ENCODE measurements around the gene PSMB5.

Gene PSMB5

DNA sequence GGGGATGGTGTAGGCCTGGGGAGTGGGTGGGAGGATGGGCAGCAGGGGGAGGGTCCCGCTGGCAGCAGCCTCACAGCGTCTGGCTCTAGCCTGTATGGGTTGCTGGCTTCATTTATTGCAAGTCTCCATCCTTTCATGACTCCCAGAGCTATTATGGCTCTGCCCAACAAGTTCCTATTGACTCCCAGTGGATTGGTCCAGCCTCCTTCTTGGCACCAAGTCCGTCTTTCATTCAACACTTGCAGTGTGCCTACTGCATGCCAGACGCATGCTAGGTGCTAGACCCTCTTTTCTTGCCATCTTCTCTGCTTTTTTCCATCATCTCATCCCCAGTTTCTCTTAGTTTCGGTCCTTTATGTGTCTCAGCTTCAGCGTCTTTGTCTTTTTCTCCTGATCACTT is 8.4 kb upstream of the PSMB5 start:
- no CpG with 5 or more reads among the region's 6 CpGs for WGBS (ENCODE audit: insufficient coverage, insufficient read length)
- no peak for DNase-seq (ENCODE audit: low read depth, low spot score)
- no peaks in the 10 kb centered on the region for H3K27me3 ChIP-seq (ENCODE audit: control insufficient read depth, insufficient read depth, low read length)
- no peaks in the 10 kb centered on the region for H3K9me3 ChIP-seq (ENCODE audit: control insufficient read depth, insufficient read depth, low read length)
- H3K4me3 ChIP-seq (ENCODE audit: low read length): no peak overlapping the region
- no peaks in the 10 kb centered on the region for H3K36me3 ChIP-seq (ENCODE audit: control insufficient read depth, insufficient read depth, low read length)
- H3K4me1 ChIP-seq (ENCODE audit: control insufficient read depth, insufficient read depth, low read length): no peaks in the 10 kb centered on the region
- H3K27ac ChIP-seq (ENCODE audit: low read length): no peak overlapping the region

DNA sequence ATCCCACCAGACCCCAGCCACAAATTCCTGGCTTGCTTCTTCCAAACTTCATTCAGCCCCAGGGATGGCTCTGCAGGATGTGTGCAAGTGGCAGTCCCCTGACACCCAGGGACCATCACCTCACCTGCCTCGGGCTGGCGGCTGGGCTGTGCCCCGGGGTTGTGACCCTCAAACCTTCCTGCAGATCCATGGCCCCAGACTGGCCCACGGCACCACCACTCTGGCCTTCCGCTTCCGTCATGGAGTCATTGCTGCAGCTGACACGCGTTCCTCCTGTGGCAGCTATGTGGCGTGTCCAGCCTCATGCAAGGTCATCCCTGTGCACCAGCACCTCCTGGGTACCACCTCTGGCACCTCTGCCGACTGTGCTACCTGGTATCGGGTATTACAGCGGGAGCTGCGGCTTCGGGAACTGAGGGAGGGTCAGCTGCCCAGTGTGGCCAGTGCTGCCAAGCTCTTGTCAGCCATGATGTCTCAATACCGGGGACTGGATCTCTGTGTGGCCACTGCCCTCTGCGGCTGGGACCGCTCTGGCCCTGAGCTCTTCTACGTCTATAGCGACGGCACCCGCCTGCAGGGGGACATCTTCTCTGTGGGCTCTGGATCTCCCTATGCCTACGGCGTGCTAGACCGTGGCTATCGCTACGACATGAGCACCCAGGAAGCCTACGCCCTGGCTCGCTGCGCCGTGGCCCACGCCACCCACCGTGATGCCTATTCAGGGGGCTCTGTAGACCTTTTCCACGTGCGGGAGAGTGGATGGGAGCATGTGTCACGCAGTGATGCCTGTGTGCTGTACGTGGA is 7.7 kb upstream of the PSMB5 start, which contains the start of gene PSMB11:
Gene PSMB11, plus strand, starts transcription at position 51 of the 804 bp plus-strand sequence. Its CDS starts 14 bp downstream, at position 65.
- WGBS (ENCODE audit: insufficient coverage, insufficient read length): no CpG with 5 or more reads among the region's 36 CpGs
- no peaks in the 10 kb centered on the region for H3K9me3 ChIP-seq (ENCODE audit: control insufficient read depth, insufficient read depth, low read length)
- H3K27ac ChIP-seq (ENCODE audit: low read length): no peak within 1 kb of the TSS
- H3K4me1 ChIP-seq (ENCODE audit: control insufficient read depth, insufficient read depth, low read length): no peaks in the 10 kb centered on the region
- no peak for DNase-seq (ENCODE audit: low read depth, low spot score)
- no peak within 1 kb of the TSS for H3K4me3 ChIP-seq (ENCODE audit: low read length)
- no peaks in the 10 kb centered on the region for H3K36me3 ChIP-seq (ENCODE audit: control insufficient read depth, insufficient read depth, low read length)
- H3K27me3 ChIP-seq (ENCODE audit: control insufficient read depth, insufficient read depth, low read length): no peaks in the 10 kb centered on the region

DNA sequence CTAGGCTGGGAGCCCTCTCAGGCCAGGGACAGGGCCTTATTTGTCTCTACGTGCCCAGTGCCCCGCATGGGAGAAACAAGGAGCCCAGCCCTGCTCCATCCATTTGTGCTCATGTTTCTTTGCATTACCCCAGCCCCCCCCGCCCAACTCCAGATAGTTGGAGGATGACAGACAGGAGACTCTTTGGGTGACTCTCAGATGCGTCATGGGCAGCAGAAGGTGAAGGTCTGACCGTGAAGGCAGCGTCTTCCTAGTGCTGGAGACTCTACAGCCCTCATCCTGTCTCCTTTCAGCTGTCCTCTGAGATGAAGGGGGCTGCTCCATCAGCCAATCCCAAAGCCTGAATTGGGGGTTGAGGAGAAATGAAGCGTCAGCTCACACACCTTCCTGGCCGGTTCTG is 7.0 kb upstream of the PSMB5 start:
- no CpG with 5 or more reads among the region's 8 CpGs for WGBS (ENCODE audit: insufficient coverage, insufficient read length)
- Histone ChIP-seq H3K4me1 (ENCODE audit: control insufficient read depth, insufficient read depth, low read length) (no peaks in the 10 kb centered on the region), H3K27ac (ENCODE audit: low read length) (no peak overlapping the region), H3K36me3 (ENCODE audit: control insufficient read depth, insufficient read depth, low read length) (no peaks in the 10 kb centered on the region), H3K27me3 (ENCODE audit: control insufficient read depth, insufficient read depth, low read length) (no peaks in the 10 kb centered on the region), H3K9me3 (ENCODE audit: control insufficient read depth, insufficient read depth, low read length) (no peaks in the 10 kb centered on the region), H3K4me3 (ENCODE audit: low read length) (no peak overlapping the region)
- DNase-seq (ENCODE audit: low read depth, low spot score): no peak

DNA sequence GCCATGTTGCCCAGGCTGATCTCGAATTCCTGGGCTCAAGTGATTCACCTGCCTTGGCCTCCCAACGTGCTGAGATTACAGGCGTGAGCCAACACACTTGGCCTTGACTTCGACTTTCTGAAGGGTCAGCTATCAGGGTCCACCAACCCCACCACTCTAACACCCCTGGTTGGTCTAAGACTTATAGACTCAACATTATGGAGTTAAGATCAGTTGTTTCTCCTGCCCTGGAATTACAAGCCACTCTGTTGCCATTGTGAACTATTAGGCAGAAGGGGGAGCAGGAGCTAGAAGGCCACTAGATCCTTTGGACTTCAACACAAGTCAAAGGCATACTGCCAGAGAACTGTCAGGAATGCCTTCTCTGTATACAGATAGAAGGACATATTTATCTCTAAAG is 5.4 kb upstream of the PSMB5 start:
- WGBS (ENCODE audit: insufficient coverage, insufficient read length): no CpG with 5 or more reads among the region's 4 CpGs
- no peak for DNase-seq (ENCODE audit: low read depth, low spot score)
- Histone ChIP-seq H3K27me3 (ENCODE audit: control insufficient read depth, insufficient read depth, low read length) (no peaks in the 10 kb centered on the region), H3K4me1 (ENCODE audit: control insufficient read depth, insufficient read depth, low read length) (no peaks in the 10 kb centered on the region; the same call in 1 of the 2 replicates), H3K4me3 (ENCODE audit: low read length) (no peak overlapping the region), H3K9me3 (ENCODE audit: control insufficient read depth, insufficient read depth, low read length) (no peaks in the 10 kb centered on the region), H3K27ac (ENCODE audit: low read length) (no peak overlapping the region), H3K36me3 (ENCODE audit: control insufficient read depth, insufficient read depth, low read length) (no peaks in the 10 kb centered on the region)

DNA sequence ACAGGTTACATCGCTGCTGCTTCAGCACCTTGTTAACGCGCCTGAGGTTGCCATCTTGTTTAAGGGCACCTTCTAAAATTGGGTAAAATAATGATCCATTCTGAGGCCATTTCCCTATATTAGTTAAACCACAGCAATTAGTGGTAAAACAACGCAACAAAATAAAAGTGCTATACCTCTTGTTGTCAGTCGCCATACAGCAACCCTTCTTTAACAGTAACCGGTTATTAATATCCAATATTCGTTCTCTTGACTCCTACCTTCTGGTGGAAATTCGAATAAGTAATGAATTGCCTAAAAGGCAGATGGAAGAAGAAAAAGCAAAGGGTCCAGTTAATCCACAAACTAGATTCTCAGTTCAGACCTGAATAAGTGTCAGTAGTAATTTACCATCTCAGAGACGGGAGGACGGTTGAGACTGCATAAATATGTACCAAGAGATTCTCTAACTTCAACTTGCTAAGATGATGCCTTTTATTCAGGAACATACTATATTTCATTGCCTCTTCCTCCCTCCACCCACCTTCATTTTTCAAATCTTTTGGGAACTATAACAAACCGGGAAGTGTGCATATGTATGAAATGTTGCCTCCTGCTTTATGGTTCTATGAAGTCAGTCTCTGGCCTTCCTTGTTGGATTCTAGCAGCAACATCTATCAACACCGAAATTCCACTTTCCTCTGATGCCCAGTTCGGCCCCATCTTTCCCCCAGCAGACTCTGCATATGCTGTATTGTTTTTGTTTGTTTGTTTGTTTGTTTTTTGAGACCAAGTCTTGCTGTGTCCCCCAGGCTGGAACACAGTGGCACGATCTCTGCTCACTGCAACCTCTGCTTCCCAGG is 824 bp upstream of the PSMB5 start:
- H3K4me3 ChIP-seq (ENCODE audit: low read length): peak overlapping the region; percentile 95; the same call in 1 of the 2 replicates

DNA sequence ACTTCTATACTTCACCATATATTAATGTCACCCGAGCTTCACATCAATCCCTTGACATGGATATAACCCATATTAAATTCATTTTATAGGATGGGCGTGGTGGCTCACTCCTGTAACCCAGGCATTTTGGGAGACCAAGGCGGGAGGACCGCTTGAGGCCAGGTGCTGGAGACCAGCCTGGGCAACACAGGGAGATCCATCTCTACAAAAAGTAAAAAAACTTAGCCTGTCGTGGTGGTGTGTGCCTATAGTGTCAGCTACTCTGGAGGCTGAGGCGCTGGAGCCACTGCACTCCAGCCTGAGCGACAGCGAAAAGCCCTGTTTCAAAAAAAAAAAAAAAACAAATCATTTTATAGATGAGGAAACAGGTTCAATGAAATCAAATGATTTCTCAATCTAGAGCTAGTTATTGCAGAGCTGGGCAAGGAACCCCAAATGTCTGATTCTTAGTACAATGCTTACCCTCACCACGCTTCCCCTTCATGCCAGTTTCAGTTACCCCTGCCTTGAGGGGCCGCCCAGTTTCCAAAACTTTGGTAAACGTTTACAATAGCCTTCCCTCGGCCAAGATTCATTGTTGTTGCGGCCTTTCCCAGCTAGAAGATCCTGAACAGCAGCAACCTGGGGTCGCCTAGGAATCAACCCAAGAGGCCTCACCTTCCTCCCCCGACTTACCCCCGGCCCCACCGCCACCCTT is 751 bp downstream of the PSMB5 start:
- 100% methylated on average over 1 of the region's 17 CpGs for WGBS (ENCODE audit: insufficient coverage, insufficient read length)
- peak overlapping the region; percentile 95; the same call in 1 of the 2 replicates for H3K4me3 ChIP-seq (ENCODE audit: low read length)

More for the DNA sequence above, 824 bp upstream of the PSMB5 start:
- no peaks in the 10 kb centered on the region for H3K9me3 ChIP-seq (ENCODE audit: control insufficient read depth, insufficient read depth, low read length)
- no peak overlapping the region for H3K27ac ChIP-seq (ENCODE audit: low read length)
- peaks cover 6% of the 10 kb centered on the region; the same call in 1 of the 2 replicates for H3K36me3 ChIP-seq (ENCODE audit: control insufficient read depth, insufficient read depth, low read length)
- DNase-seq (ENCODE audit: low read depth, low spot score): no peak
- no CpG with 5 or more reads among the region's 14 CpGs for WGBS (ENCODE audit: insufficient coverage, insufficient read length)
- H3K27me3 ChIP-seq (ENCODE audit: control insufficient read depth, insufficient read depth, low read length): no peaks in the 10 kb centered on the region
- no peaks in the 10 kb centered on the region; the same call in 1 of the 2 replicates for H3K4me1 ChIP-seq (ENCODE audit: control insufficient read depth, insufficient read depth, low read length)

DNA sequence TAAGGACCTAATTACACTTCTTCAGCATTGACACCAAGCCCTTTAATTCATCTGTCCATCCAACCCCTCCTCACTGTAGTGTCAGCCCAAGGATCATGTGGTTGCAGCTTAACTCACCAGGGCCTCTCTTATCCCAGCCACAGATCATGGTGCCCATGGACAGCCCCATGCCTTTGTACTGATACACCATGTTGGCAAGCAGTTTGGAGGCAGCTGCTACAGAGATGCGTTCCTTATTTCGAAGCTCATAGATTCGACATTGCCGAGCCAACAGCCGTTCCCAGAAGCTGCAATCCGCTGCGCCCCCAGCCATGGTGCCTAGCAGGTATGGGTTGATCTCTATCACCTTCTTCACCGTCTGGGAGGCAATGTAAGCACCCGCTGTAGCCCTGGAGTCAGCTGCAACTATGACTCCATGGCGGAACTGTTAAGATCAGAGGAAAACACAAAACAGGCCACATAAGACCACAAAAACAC is 1.4 kb downstream of the PSMB5 start:
- no CpG with 5 or more reads among the region's 10 CpGs for WGBS (ENCODE audit: insufficient coverage, insufficient read length)
- Histone ChIP-seq H3K9me3 (ENCODE audit: control insufficient read depth, insufficient read depth, low read length) (no peaks in the 10 kb centered on the region), H3K36me3 (ENCODE audit: control insufficient read depth, insufficient read depth, low read length) (peaks cover 12% of the 10 kb centered on the region; the same call in 1 of the 2 replicates), H3K4me1 (ENCODE audit: control insufficient read depth, insufficient read depth, low read length) (no peaks in the 10 kb centered on the region; the same call in 1 of the 2 replicates), H3K4me3 (ENCODE audit: low read length) (no peak overlapping the region), H3K27me3 (ENCODE audit: control insufficient read depth, insufficient read depth, low read length) (no peaks in the 10 kb centered on the region), H3K27ac (ENCODE audit: low read length) (no peak overlapping the region)
- no peak for DNase-seq (ENCODE audit: low read depth, low spot score)

More for the DNA sequence above, 751 bp downstream of the PSMB5 start:
- no peak for DNase-seq (ENCODE audit: low read depth, low spot score)
- no peaks in the 10 kb centered on the region for H3K27me3 ChIP-seq (ENCODE audit: control insufficient read depth, insufficient read depth, low read length)
- no peaks in the 10 kb centered on the region for H3K9me3 ChIP-seq (ENCODE audit: control insufficient read depth, insufficient read depth, low read length)
- H3K36me3 ChIP-seq (ENCODE audit: control insufficient read depth, insufficient read depth, low read length): peaks cover 9% of the 10 kb centered on the region; the same call in 1 of the 2 replicates
- H3K27ac ChIP-seq (ENCODE audit: low read length): no peak overlapping the region
- H3K4me1 ChIP-seq (ENCODE audit: control insufficient read depth, insufficient read depth, low read length): no peaks in the 10 kb centered on the region; the same call in 1 of the 2 replicates

DNA sequence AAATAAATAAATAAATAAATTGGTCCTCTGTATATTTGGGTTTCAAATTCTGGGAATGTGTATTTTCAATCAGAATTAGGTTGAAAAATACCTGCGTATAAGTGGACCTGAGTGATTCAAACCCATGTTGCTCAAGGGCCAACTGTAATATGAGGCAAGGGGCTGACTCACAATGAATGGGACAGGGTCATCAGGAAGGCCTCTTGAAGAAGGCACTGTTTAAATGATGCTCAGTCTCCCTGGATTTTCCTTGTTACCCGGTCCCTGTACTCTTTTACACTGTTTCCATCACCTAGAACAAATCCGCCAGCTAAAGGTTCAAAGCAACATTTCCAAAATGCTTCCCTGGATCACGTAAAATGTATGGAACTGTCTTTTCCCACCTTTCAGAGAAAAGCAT is 3.8 kb downstream of the PSMB5 start:
- Histone ChIP-seq H3K36me3 (ENCODE audit: control insufficient read depth, insufficient read depth, low read length) (peaks cover 15% of the 10 kb centered on the region), H3K4me3 (ENCODE audit: low read length) (no peak overlapping the region), H3K9me3 (ENCODE audit: control insufficient read depth, insufficient read depth, low read length) (no peaks in the 10 kb centered on the region), H3K27me3 (ENCODE audit: control insufficient read depth, insufficient read depth, low read length) (no peaks in the 10 kb centered on the region), H3K4me1 (ENCODE audit: control insufficient read depth, insufficient read depth, low read length) (no peaks in the 10 kb centered on the region; the same call in 1 of the 2 replicates), H3K27ac (ENCODE audit: low read length) (no peak overlapping the region)
- no peak for DNase-seq (ENCODE audit: low read depth, low spot score)
- WGBS (ENCODE audit: insufficient coverage, insufficient read length): no CpG with 5 or more reads among the region's 4 CpGs

DNA sequence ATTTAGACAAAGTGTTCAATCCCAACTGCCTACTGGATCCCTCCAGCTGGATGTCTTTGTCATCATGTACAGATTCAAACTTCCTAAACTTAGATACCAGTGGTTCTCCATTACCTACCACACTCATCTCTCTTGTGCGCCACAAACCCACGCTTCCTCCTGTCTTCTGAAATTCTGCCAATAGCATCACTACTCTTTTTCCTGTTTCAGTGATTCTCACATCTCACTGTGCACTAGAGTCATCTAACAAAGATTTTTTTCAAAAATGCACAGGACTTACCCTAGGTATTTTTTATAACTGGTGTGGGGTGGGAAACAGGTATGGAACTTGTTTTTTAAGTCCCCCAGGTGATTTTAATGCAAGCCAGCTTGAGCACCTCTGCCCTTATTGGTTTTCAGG is 5.9 kb downstream of the PSMB5 start:
- no CpG with 5 or more reads among the region's 2 CpGs for WGBS (ENCODE audit: insufficient coverage, insufficient read length)
- no peaks in the 10 kb centered on the region for H3K4me1 ChIP-seq (ENCODE audit: control insufficient read depth, insufficient read depth, low read length)
- H3K27me3 ChIP-seq (ENCODE audit: control insufficient read depth, insufficient read depth, low read length): no peaks in the 10 kb centered on the region
- peaks cover 21% of the 10 kb centered on the region for H3K36me3 ChIP-seq (ENCODE audit: control insufficient read depth, insufficient read depth, low read length)
- DNase-seq (ENCODE audit: low read depth, low spot score): no peak
- H3K9me3 ChIP-seq (ENCODE audit: control insufficient read depth, insufficient read depth, low read length): no peaks in the 10 kb centered on the region
- no peak overlapping the region for H3K27ac ChIP-seq (ENCODE audit: low read length)
- no peak overlapping the region for H3K4me3 ChIP-seq (ENCODE audit: low read length)
